Measurements from ENCODE around the gene ATP9A. TPM values are rescaled to one million over a fixed set of nuclear protein-coding genes. Genes with fewer than 3 reads are reported as not detected.

The ATP9A gene
- total and polyA plus RNA-seq, 2 experiments from 2014 or later = 11.3 to 16.9 TPM

- no peak for TF ChIP-seq CTCF (IDR thresholded peaks at IDR 0.05; ENCODE audit: low read depth, low read length)
- no peak for DNase-seq (ENCODE audit: low read depth in 1 of 2, low spot score in 1 of 2)
- Histone ChIP-seq H3K9me3 (ENCODE audit: low read depth) (no peaks in the 10 kb centered on the region), H3K27ac (no peak overlapping the region), H3K4me3 (no peak overlapping the region), H3K36me3 (no peaks in the 10 kb centered on the region), H3K27me3 (no peaks in the 10 kb centered on the region), H3K4me1 (ENCODE audit: low read depth) (no peaks in the 10 kb centered on the region)
These were observed 160.1 kb downstream of the ATP9A start for GRCh38 chr20:51608061-51608460.

GRCh38 chr20:51607170-51607569 lies 161.0 kb downstream of the ATP9A start:
- Histone ChIP-seq H3K27me3 (no peaks in the 10 kb centered on the region), H3K27ac (no peak overlapping the region), H3K4me1 (ENCODE audit: low read depth) (no peaks in the 10 kb centered on the region), H3K36me3 (no peaks in the 10 kb centered on the region), H3K9me3 (ENCODE audit: low read depth) (no peaks in the 10 kb centered on the region), H3K4me3 (no peak overlapping the region)
- no peak for DNase-seq (ENCODE audit: low read depth in 1 of 2, low spot score in 1 of 2)
- no peak for TF ChIP-seq CTCF (IDR thresholded peaks at IDR 0.05; ENCODE audit: low read depth, low read length)

GRCh38 chr20:51604851-51605250 lies 163.3 kb downstream of the ATP9A start:
- no peak for TF ChIP-seq CTCF (IDR thresholded peaks at IDR 0.05; ENCODE audit: low read depth, low read length)
- H3K9me3 ChIP-seq (ENCODE audit: low read depth) = no peaks in the 10 kb centered on the region
- H3K27ac ChIP-seq = no peak overlapping the region
- H3K4me1 ChIP-seq (ENCODE audit: low read depth) = peaks cover 13% of the 10 kb centered on the region
- no peak for DNase-seq (ENCODE audit: low read depth in 1 of 2, low spot score in 1 of 2)
- H3K36me3 ChIP-seq = no peaks in the 10 kb centered on the region
- H3K27me3 ChIP-seq = no peaks in the 10 kb centered on the region
- no peak overlapping the region for H3K4me3 ChIP-seq

GRCh38 chr20:51602131-51602530 lies 166.1 kb downstream of the ATP9A start:
- Histone ChIP-seq H3K4me3 (no peak overlapping the region), H3K36me3 (no peaks in the 10 kb centered on the region), H3K27me3 (no peaks in the 10 kb centered on the region), H3K9me3 (ENCODE audit: low read depth) (no peaks in the 10 kb centered on the region), H3K27ac (no peak overlapping the region), H3K4me1 (ENCODE audit: low read depth) (peaks cover 26% of the 10 kb centered on the region)
- no peak for DNase-seq (ENCODE audit: low read depth in 1 of 2, low spot score in 1 of 2)
- no peak for TF ChIP-seq CTCF (IDR thresholded peaks at IDR 0.05; ENCODE audit: low read depth, low read length)

GRCh38 chr20:51600950-51601349 lies 167.2 kb downstream of the ATP9A start:
- H3K4me1 ChIP-seq (ENCODE audit: low read depth) = peaks cover 26% of the 10 kb centered on the region
- H3K36me3 ChIP-seq = no peaks in the 10 kb centered on the region
- H3K27me3 ChIP-seq = no peaks in the 10 kb centered on the region
- H3K4me3 ChIP-seq = no peak overlapping the region
- no peak for TF ChIP-seq CTCF (IDR thresholded peaks at IDR 0.05; ENCODE audit: low read depth, low read length)
- DNase-seq (ENCODE audit: low read depth in 1 of 2, low spot score in 1 of 2) = no peak
- H3K9me3 ChIP-seq (ENCODE audit: low read depth) = no peaks in the 10 kb centered on the region
- H3K27ac ChIP-seq = peak overlapping the region; percentile 70

- H3K27ac ChIP-seq = peak overlapping the region; percentile 70
- no peaks in the 10 kb centered on the region for H3K36me3 ChIP-seq
- H3K27me3 ChIP-seq = no peaks in the 10 kb centered on the region
- no peaks in the 10 kb centered on the region for H3K9me3 ChIP-seq (ENCODE audit: low read depth)
- TF ChIP-seq CTCF (IDR thresholded peaks at IDR 0.05; ENCODE audit: low read depth, low read length) = no peak
- no peak overlapping the region for H3K4me3 ChIP-seq
- H3K4me1 ChIP-seq (ENCODE audit: low read depth) = peaks cover 26% of the 10 kb centered on the region
- DNase-seq (ENCODE audit: low read depth in 1 of 2, low spot score in 1 of 2) = peak; percentile 43 to 50
These were observed 168.2 kb downstream of the ATP9A start for GRCh38 chr20:51600016-51600420.

Measured in cardiac muscle cell (in vitro differentiated cells and primary cell).